Right cardiac atrium (tissue), 5 donors: Measurements from ENCODE around the gene ARMH3. TPM values are rescaled to one million over a fixed set of nuclear protein-coding genes. Genes with fewer than 3 reads are reported as not detected.
"Not testable (repeated sequence)": the region's sequence is repeated elsewhere in the genome, so short reads cannot be mapped to it uniquely, and the experiment has no call there.

ENCODE experiments used
- ATAC-seq, 2 donors: fragments of 200-7000 bp; cut with Tn5 transposase; one replicate each; pipeline versions ENCODE4 v1.8.0 to v1.9.1; 2020; ENCODE audit warnings: moderate library complexity in 2 of 2, mild to moderate bottlenecking in 1 of 2
- DNase-seq, 3 donors: peaks; one replicate each; pipeline ENCODE4 v3.0.0-alpha.2; 2020
- H3K27ac ChIP-seq: one replicate; pipeline ENCODE4 v1.5.1; 2013; ENCODE audit warnings: mild to moderate bottlenecking, low read length, control low read depth, moderate library complexity
- H3K27me3 ChIP-seq: one replicate; pipeline ENCODE4 v1.6.1; 2013; ENCODE audit not compliant: control insufficient read depth, insufficient read depth
- H3K4me1 ChIP-seq: one replicate; pipeline ENCODE4 v1.6.1; 2013; ENCODE audit warnings: low read length; ENCODE audit not compliant: control insufficient read depth, insufficient read depth
- H3K4me3 ChIP-seq: one replicate; pipeline ENCODE4 v1.5.1; 2013; ENCODE audit warnings: low read length, control low read depth
- H3K9me3 ChIP-seq: one replicate; pipeline ENCODE4 v1.6.1; 2013; ENCODE audit warnings: low read length; ENCODE audit not compliant: control insufficient read depth
- WGBS: extraction: QIAGEN DNeasy Blood & Tissue Kit; methylation state at CpG from one replicate; pipeline ENCODE4 v1.1.7; 2013; 5-methylcytosine and 5-hydroxymethylcytosine counted together
- intact Hi-C, 4 donors: fragments of 100-400 bp; cut with DNase I; formaldehyde crosslinking; loops; one replicate each; pipeline versions ENCODE4 v1.11.0 to v1.14.0; 2022 to 2023
- polyA plus RNA-seq: library from polyadenylated mRNA; stranded (reverse); fragments of 200-250 nt; gene quantifications from one replicate; pipeline ENCODE4 v1.2.3, GENCODE V29; 2013
- total RNA-seq, 4 donors: library from RNA; stranded (reverse); fragmentation: NEBNext Ultra II Directional; extraction: Animal tissue kit (Norgen Biotek cat#: 25700); gene quantifications; one replicate each; pipeline ENCODE4 v1.2.1, GENCODE V29; 2021
- donor health status: healthy with polysubstance abuse.
- donor health status: DM: no; HTN: yes; CAD: no.
- donor health status: DM: no; HTN: no; CAD: no.
- donor health status: DM: no; HTN: yes; CAD: no; lungs with severe emphysema.
- donor health status: DM: yes; HTN: yes; CAD: no.

The ARMH3 gene
- total and polyA plus RNA-seq, 5 donors = 38.1 to 87.3 (median 48.0) TPM

GRCh38 chr10:102045292-102045691, 10.7 kb downstream of the ARMH3 start:
- H3K4me1 ChIP-seq = peaks cover 1% of the 10 kb centered on the region
- H3K9me3 ChIP-seq = no peaks in the 10 kb centered on the region
- no peaks in the 10 kb centered on the region for H3K27me3 ChIP-seq
- no peak overlapping the region for H3K27ac ChIP-seq
- DNase-seq (no peak), ATAC-seq (no peak)
- H3K4me3 ChIP-seq = no peak overlapping the region
- intact Hi-C loops = no loop called here
- WGBS = 63% methylated on average over 3 of the region's 3 CpGs

- intact Hi-C loops = no loop called here
- no peaks in the 10 kb centered on the region for H3K27me3 ChIP-seq
- H3K27ac ChIP-seq = no peak overlapping the region
- DNase-seq = no peak
- peaks cover 1% of the 10 kb centered on the region for H3K4me1 ChIP-seq
- WGBS = 63% methylated on average over 7 of the region's 7 CpGs
- no peak for ATAC-seq
- H3K9me3 ChIP-seq = no peaks in the 10 kb centered on the region
- H3K4me3 ChIP-seq = no peak overlapping the region
These were observed 15.5 kb downstream of the ARMH3 start for GRCh38 chr10:102040305-102041050.

GRCh38 chr10:102038410-102038809, 17.6 kb downstream of the ARMH3 start:
- Histone ChIP-seq H3K9me3 (no peaks in the 10 kb centered on the region), H3K27me3 (no peaks in the 10 kb centered on the region), H3K27ac (no peak overlapping the region), H3K4me1 (peaks cover 1% of the 10 kb centered on the region), H3K4me3 (no peak overlapping the region)
- DNase-seq (no peak), ATAC-seq (no peak)
- intact Hi-C loops = no loop called here

- DNase-seq = peak in 2 of 3 donors; percentile 45 to 64
- H3K4me3 ChIP-seq, H3K9me3 ChIP-seq, ATAC-seq, H3K4me1 ChIP-seq, H3K27me3 ChIP-seq, intact Hi-C loops, H3K27ac ChIP-seq: not testable (repeated sequence)
- WGBS = 93% methylated on average over 30 of the region's 33 CpGs
These were observed 20.2 kb downstream of the ARMH3 start for GRCh38 chr10:102035807-102036206.

GRCh38 chr10:102033787-102034186, 22.2 kb downstream of the ARMH3 start:
- H3K9me3 ChIP-seq = no peaks in the 10 kb centered on the region
- no peak overlapping the region for H3K4me3 ChIP-seq
- H3K27me3 ChIP-seq = no peaks in the 10 kb centered on the region
- 95% methylated on average over 2 of the region's 2 CpGs for WGBS
- no peak overlapping the region for H3K27ac ChIP-seq
- DNase-seq (no peak), ATAC-seq (no peak)
- intact Hi-C loops = no loop called here
- no peaks in the 10 kb centered on the region for H3K4me1 ChIP-seq

- DNase-seq (no peak), ATAC-seq (no peak)
- H3K4me1 ChIP-seq = no peaks in the 10 kb centered on the region
- intact Hi-C loops = no loop called here
- no peaks in the 10 kb centered on the region for H3K27me3 ChIP-seq
- H3K9me3 ChIP-seq = no peaks in the 10 kb centered on the region
- no peak overlapping the region for H3K4me3 ChIP-seq
- 95% methylated on average over 2 of the region's 2 CpGs for WGBS
- H3K27ac ChIP-seq = no peak overlapping the region
These were observed 28.7 kb downstream of the ARMH3 start for GRCh38 chr10:102027261-102027660.

GRCh38 chr10:102024799-102025198, 31.2 kb downstream of the ARMH3 start:
- intact Hi-C loops = no loop called here
- H3K27me3 ChIP-seq = no peaks in the 10 kb centered on the region
- H3K27ac ChIP-seq = no peak overlapping the region
- WGBS = 80% methylated on average over 3 of the region's 3 CpGs
- ATAC-seq (no peak), DNase-seq (no peak)
- no peaks in the 10 kb centered on the region for H3K4me1 ChIP-seq
- H3K4me3 ChIP-seq = no peak overlapping the region
- no peaks in the 10 kb centered on the region for H3K9me3 ChIP-seq

- intact Hi-C loops = no loop called here
These were observed 35.0 kb downstream of the ARMH3 start for GRCh38 chr10:102020938-102021337.

GRCh38 chr10:102017295-102017694, 38.7 kb downstream of the ARMH3 start:
- Histone ChIP-seq H3K27ac (no peak overlapping the region), H3K4me1 (no peaks in the 10 kb centered on the region), H3K9me3 (no peaks in the 10 kb centered on the region), H3K4me3 (no peak overlapping the region), H3K27me3 (no peaks in the 10 kb centered on the region)
- DNase-seq = no peak
- peak in 1 of 2 donors; percentile 66 for ATAC-seq
- 65% methylated on average over 2 of the region's 2 CpGs for WGBS
- intact Hi-C loops = no loop called here

More at GRCh38 chr10:102020938-102021337, 35.0 kb downstream of the ARMH3 start:
- no peaks in the 10 kb centered on the region for H3K9me3 ChIP-seq
- H3K27me3 ChIP-seq = no peaks in the 10 kb centered on the region
- WGBS = 99% methylated on average over 2 of the region's 2 CpGs
- ATAC-seq (no peak), DNase-seq (no peak)
- no peak overlapping the region for H3K4me3 ChIP-seq
- H3K27ac ChIP-seq = no peak overlapping the region
- no peaks in the 10 kb centered on the region for H3K4me1 ChIP-seq

- intact Hi-C loops = no loop called here
- Histone ChIP-seq H3K27me3 (no peaks in the 10 kb centered on the region), H3K4me3 (no peak overlapping the region), H3K4me1 (no peaks in the 10 kb centered on the region), H3K27ac (no peak overlapping the region), H3K9me3 (no peaks in the 10 kb centered on the region)
- ATAC-seq (no peak), DNase-seq (no peak)
These were observed 39.6 kb downstream of the ARMH3 start for GRCh38 chr10:102016416-102016815.

GRCh38 chr10:102010961-102011360, 45.0 kb downstream of the ARMH3 start:
- H3K27ac ChIP-seq = no peak overlapping the region
- H3K27me3 ChIP-seq = no peaks in the 10 kb centered on the region
- no peaks in the 10 kb centered on the region for H3K4me1 ChIP-seq
- no peak for ATAC-seq
- H3K9me3 ChIP-seq = no peaks in the 10 kb centered on the region
- no peak overlapping the region for H3K4me3 ChIP-seq
- DNase-seq = no peak
- intact Hi-C loops = loop anchor here in 2 of 4 donors (2.0 to 5.0 kb wide), 2 partner anchors 124 to 170 kb away; no protein-coding TSS in a partner anchor
- 82% methylated on average over 4 of the region's 4 CpGs for WGBS
